ENCODE measurements around the gene MMP24. TPM values are rescaled to one million over a fixed set of nuclear protein-coding genes. Genes with fewer than 3 reads are reported as not detected.

The MMP24 gene
- total and polyA plus RNA-seq, 4 experiments from 2014 or later: 0.07 to 0.19 (median 0.09) TPM

DNA sequence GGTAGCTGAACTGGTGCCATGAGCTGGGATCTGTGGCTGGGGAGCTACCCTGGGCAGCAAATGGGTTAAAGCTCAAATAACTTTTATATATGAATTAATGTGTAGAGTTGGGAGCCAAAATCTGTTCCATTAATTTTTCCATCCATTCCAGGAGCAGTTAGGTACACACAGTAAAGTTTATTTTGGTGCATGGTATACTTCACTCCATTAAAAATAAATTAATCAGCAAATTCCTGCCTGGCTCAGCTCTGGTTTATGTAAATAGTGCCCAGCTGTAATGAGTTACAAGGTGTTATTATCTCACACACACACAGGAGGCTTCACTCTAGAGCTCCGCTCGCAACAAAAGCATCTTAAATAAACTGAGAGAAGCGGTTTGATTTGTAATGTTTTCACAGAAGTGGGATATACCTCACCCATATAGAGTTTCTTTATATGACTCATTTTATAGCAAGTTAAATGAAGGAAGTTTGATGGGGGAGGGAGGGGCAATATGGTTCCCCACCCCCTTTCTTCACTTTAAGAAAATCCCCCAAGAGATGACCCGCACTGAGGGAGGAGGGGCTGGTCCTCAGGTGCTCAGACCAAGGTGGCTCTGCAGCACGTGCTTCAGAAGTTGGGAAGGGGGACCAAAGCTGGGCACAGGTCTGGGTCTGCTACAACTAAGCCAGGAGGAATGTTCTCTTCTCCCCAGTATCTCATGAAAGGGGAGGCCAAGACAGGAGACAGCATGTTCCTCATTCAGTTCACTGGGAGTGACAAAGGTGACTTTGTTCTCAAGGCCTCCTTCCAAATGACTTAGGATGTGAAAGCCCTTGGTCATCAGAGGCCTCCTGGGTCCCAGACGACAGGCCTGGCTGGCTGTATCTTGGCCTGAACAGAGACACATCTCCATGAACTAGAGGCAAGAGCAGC, 76.2 kb downstream of the MMP24 start:
- H3K4me3 ChIP-seq (ENCODE audit: low read length in 2 of 2): no peak overlapping the region
- peaks cover 6% of the 10 kb centered on the region for H3K4me1 ChIP-seq (ENCODE audit: insufficient read depth, low read length)
- no peak for DNase-seq
- Mint-ChIP-seq H3K27me3 (no peaks in the 10 kb centered on the region), H3K27ac (peak overlapping the region in 2 of 7 donors; percentile 6 to 21), H3K4me1 (peaks cover 3 to 10% (median 5%) of the 10 kb centered on the region in 4 donors), H3K36me3 (peaks cover 0 to 8% of the 10 kb centered on the region in 2 donors), H3K4me3 (no peak overlapping the region), H3K9me3 (no peaks in the 10 kb centered on the region)
- H3K27ac ChIP-seq (ENCODE audit: low read depth, low read length): no peak overlapping the region
- peaks cover 5% of the 10 kb centered on the region for H3K36me3 ChIP-seq (ENCODE audit: insufficient read depth, low read length)
- ChIA-PET CTCF (ENCODE audit: partially characterized antibody) (interaction anchor here (0.8 to 5.8 kb wide), 19 partner anchors 8 to 158 kb away, joined by 3 to 68 read pairs (median 6); partner anchors contain the start of genes EIF6, FAM83C and GDF5), POLR2A (ENCODE audit: partially characterized antibody) (interaction anchor here (1.2 kb wide), 1 partner anchor 18 kb away, joined by 4 read pairs; the partner anchor contains the start of gene EIF6)
- H3K9me3 ChIP-seq (ENCODE audit: control insufficient read depth in 1 of 2, low read length in 2 of 2): no peaks in the 10 kb centered on the region
- intact Hi-C loops (cut with micrococcal nuclease): loop anchor here (1.0 kb wide), 2 partner anchors 137 to 157 kb away; no protein-coding TSS in a partner anchor
- no peaks in the 10 kb centered on the region for H3K27me3 ChIP-seq (ENCODE audit: insufficient read depth, low read length)

DNA sequence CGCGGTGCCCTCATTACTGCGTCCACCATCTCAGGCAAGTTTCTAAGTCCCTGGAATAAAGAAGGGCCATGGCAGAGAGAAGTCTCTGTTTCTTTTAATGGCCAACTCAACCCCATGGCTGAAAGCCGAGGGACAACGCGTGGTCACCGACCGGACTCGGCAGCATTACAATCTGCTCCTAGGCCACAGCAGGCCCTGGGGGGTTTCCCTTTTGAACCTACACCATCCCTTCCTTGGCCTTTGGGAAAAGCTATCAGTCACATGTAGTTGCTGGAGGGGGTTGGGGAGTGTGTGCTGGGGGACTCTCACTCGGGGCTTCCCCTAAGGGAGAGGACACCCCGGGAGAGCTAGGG, 76.9 kb downstream of the MMP24 start:
- Mint-ChIP-seq H3K4me1 (peaks cover 3 to 10% (median 5%) of the 10 kb centered on the region in 4 donors), H3K4me3 (no peak overlapping the region), H3K9me3 (no peaks in the 10 kb centered on the region), H3K36me3 (peaks cover 0 to 8% of the 10 kb centered on the region in 2 donors), H3K27ac (peak overlapping the region in 2 of 7 donors; percentile 18 to 21), H3K27me3 (no peaks in the 10 kb centered on the region)
- H3K4me1 ChIP-seq (ENCODE audit: insufficient read depth, low read length): peaks cover 6% of the 10 kb centered on the region
- H3K27ac ChIP-seq (ENCODE audit: low read depth, low read length): no peak overlapping the region
- DNase-seq: no peak
- peaks cover 5% of the 10 kb centered on the region for H3K36me3 ChIP-seq (ENCODE audit: insufficient read depth, low read length)
- ChIA-PET CTCF (ENCODE audit: partially characterized antibody) (interaction anchor here (0.8 to 5.8 kb wide), 19 partner anchors 11 to 158 kb away, joined by 3 to 68 read pairs (median 6); partner anchors contain the start of genes EIF6, FAM83C, GDF5 and MMP24OS), POLR2A (ENCODE audit: partially characterized antibody) (interaction anchor here (0.7 to 1.2 kb wide), 2 partner anchors 19 to 25 kb away, joined by 3 to 4 read pairs; partner anchors contain the start of genes EIF6 and MMP24OS)
- no peaks in the 10 kb centered on the region for H3K27me3 ChIP-seq (ENCODE audit: insufficient read depth, low read length)
- no peak overlapping the region for H3K4me3 ChIP-seq (ENCODE audit: low read length in 2 of 2)
- intact Hi-C loops (cut with micrococcal nuclease): loop anchor here (1.0 kb wide), 2 partner anchors 136 to 158 kb away; no protein-coding TSS in a partner anchor
- no peaks in the 10 kb centered on the region for H3K9me3 ChIP-seq (ENCODE audit: control insufficient read depth in 1 of 2, low read length in 2 of 2)

DNA sequence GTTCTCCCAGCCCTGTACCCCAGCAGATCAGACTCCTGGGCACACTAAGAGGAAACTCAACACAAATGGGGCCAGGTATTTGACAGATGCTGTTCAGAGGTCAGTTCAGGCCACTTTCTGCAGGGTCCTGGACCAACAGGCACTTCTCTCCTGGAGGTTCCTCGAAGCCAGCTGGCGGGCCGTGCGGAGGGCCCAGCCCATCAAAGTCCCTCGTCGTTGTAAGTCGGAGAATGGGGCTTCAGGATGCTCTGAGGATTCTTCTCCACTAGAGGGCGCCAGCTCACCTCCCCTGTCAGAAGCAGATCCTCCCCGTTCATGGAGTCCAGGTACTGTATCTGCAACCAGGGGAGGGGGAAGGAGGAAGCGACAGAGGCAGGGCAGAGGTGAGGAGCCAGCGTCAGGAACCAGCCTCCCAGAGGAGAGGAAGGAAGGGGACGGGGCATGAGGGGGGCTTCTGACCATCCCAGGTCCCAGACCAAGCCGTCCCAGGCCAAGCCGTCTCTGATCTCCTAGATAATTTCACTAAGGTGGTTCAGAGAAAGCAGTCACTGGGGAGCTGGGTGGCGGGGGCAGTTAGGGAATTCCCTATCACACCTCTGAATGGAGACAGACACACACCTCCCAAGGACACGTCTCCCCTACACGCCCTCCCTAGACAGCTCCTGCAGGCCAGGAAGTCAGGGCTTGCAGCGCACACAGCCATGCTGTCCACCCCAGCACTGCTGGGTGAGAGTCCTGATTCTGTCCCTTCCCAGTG, 77.4 kb downstream of the MMP24 start:
- Histone ChIP-seq H3K27me3 (ENCODE audit: insufficient read depth, low read length) (no peaks in the 10 kb centered on the region), H3K4me3 (ENCODE audit: low read length in 2 of 2) (no peak overlapping the region), H3K4me1 (ENCODE audit: insufficient read depth, low read length) (peaks cover 6% of the 10 kb centered on the region), H3K36me3 (ENCODE audit: insufficient read depth, low read length) (peaks cover 5% of the 10 kb centered on the region), H3K9me3 (ENCODE audit: control insufficient read depth in 1 of 2, low read length in 2 of 2) (no peaks in the 10 kb centered on the region), H3K27ac (ENCODE audit: low read depth, low read length) (no peak overlapping the region)
- Mint-ChIP-seq H3K27ac (peak overlapping the region in 5 of 7 donors; percentile 18 to 76 (median 61)), H3K36me3 (peaks cover 0 to 10% of the 10 kb centered on the region in 2 donors), H3K4me3 (no peak overlapping the region), H3K4me1 (peaks cover 3 to 10% (median 5%) of the 10 kb centered on the region in 4 donors), H3K9me3 (no peaks in the 10 kb centered on the region), H3K27me3 (no peaks in the 10 kb centered on the region)
- ChIA-PET POLR2A (ENCODE audit: partially characterized antibody) (interaction anchor here (0.7 to 1.2 kb wide), 2 partner anchors 19 to 26 kb away, joined by 3 to 4 read pairs; partner anchors contain the start of genes EIF6 and MMP24OS), CTCF (ENCODE audit: partially characterized antibody) (interaction anchor here (0.6 to 5.8 kb wide), 23 partner anchors 10 to 191 kb away, joined by 3 to 68 read pairs (median 4); partner anchors contain the start of genes EIF6, FAM83C, GDF5 and MMP24OS)
- intact Hi-C loops (cut with micrococcal nuclease): loop anchor here (1.0 to 2.0 kb wide), 4 partner anchors 19 to 159 kb away; partner anchors contain the start of gene EIF6
- DNase-seq: peak; percentile 80 to 84 (median 82)

DNA sequence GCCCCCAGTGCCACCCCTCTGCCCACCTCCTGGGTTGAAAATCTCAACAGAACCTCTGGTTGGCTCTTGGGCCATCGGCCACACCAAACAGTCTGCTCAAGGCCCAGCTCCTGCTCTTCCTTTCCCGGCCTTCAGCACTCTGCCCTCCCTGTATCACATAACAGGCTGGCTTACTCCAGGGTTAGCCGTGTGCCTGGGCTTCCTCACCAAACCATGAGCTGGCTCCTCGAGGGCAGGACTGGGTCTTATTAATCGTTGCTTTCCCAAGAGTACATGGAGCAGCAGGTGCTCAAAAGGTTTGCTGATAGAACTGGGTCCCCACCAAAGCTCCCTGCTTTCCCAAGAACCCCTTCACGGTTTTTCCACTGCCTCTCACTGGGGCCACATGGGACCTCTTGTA, 78.5 kb downstream of the MMP24 start:
- peaks cover 5% of the 10 kb centered on the region for H3K36me3 ChIP-seq (ENCODE audit: insufficient read depth, low read length)
- Mint-ChIP-seq H3K4me1 (peaks cover 3 to 10% (median 5%) of the 10 kb centered on the region in 4 donors), H3K9me3 (no peaks in the 10 kb centered on the region), H3K27me3 (no peaks in the 10 kb centered on the region), H3K4me3 (no peak overlapping the region), H3K36me3 (peaks cover 0 to 16% of the 10 kb centered on the region in 2 donors), H3K27ac (peak overlapping the region in 4 of 7 donors; percentile 42 to 73 (median 59))
- intact Hi-C loops (cut with micrococcal nuclease): loop anchor here (1.0 to 2.0 kb wide), 2 partner anchors 20 to 142 kb away; partner anchors contain the start of gene EIF6
- CTCF ChIA-PET (ENCODE audit: partially characterized antibody): interaction anchor here (0.8 to 5.8 kb wide), 12 partner anchors 12 to 215 kb away, joined by 3 to 68 read pairs (median 9); partner anchors contain the start of genes FAM83C and GDF5
- no peak overlapping the region for H3K27ac ChIP-seq (ENCODE audit: low read depth, low read length)
- POLR2A ChIA-PET (ENCODE audit: partially characterized antibody): no interaction called here
- DNase-seq: no peak
- no peak overlapping the region for H3K4me3 ChIP-seq (ENCODE audit: low read length in 2 of 2)
- no peaks in the 10 kb centered on the region for H3K27me3 ChIP-seq (ENCODE audit: insufficient read depth, low read length)
- no peaks in the 10 kb centered on the region for H3K9me3 ChIP-seq (ENCODE audit: control insufficient read depth in 1 of 2, low read length in 2 of 2)
- H3K4me1 ChIP-seq (ENCODE audit: insufficient read depth, low read length): peaks cover 6% of the 10 kb centered on the region

DNA sequence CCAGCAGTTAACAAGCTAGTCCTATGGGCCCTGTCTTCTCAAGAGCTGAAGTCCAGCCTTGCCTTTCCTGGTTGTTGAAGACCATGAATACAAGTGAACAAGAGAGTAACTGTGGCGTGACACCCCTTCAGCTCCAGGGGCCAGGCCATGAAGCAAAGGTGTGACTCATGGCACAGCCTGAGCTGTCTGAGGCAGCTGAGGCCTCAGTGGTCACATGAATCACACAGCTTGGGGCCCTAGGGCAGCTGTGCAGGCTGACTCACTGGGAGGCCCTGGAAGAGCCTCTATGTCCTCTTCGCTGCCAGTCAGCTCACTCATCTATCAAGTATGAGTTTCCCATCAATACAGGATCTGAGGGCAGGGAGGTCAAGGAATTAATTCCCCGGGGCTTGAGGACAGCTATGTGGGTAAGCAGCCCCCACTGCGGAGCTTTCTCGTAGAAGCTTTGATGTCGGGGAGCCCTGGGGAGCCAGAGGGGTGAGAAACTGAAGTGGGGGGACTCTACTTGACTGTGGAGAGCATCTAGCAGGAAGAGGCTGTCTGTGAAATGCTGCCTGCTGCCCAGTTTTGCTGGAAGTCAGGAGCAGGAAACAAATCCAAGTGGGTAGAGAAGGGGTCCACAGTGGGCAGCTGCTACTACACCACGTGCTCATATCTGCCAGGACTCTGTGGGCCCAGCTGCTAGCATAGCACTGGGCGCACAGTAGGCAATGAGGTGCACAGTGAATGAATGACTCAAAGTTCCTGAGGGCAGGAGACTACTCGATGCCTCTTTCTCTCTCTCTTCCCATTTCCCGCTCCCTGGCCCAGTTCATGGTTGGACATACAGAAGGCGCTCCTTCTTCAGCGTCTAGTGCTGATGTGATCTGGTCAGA, 79.4 kb downstream of the MMP24 start:
- no peak for DNase-seq
- Histone ChIP-seq H3K4me1 (ENCODE audit: insufficient read depth, low read length) (peaks cover 6% of the 10 kb centered on the region), H3K27ac (ENCODE audit: low read depth, low read length) (no peak overlapping the region), H3K9me3 (ENCODE audit: control insufficient read depth in 1 of 2, low read length in 2 of 2) (no peaks in the 10 kb centered on the region), H3K36me3 (ENCODE audit: insufficient read depth, low read length) (peaks cover 5% of the 10 kb centered on the region), H3K4me3 (ENCODE audit: low read length in 2 of 2) (no peak overlapping the region), H3K27me3 (ENCODE audit: insufficient read depth, low read length) (no peaks in the 10 kb centered on the region)
- peak overlapping the region in 1 of 8 donors; percentile 36 for H3K4me3 Mint-ChIP-seq
- H3K36me3 Mint-ChIP-seq: peaks cover 0 to 19% of the 10 kb centered on the region in 2 donors
- peaks cover 3 to 10% (median 5%) of the 10 kb centered on the region in 4 donors for H3K4me1 Mint-ChIP-seq
- ChIA-PET CTCF (ENCODE audit: partially characterized antibody) (interaction anchor here (0.6 to 5.8 kb wide), 11 partner anchors 11 to 585 kb away, joined by 3 to 68 read pairs (median 5); partner anchors contain the start of gene GDF5), POLR2A (ENCODE audit: partially characterized antibody) (no interaction called here)
- peak overlapping the region in 4 of 7 donors; percentile 15 to 47 (median 20) for H3K27ac Mint-ChIP-seq
- intact Hi-C loops (cut with micrococcal nuclease): loop anchor here (2.0 kb wide), 1 partner anchor 21 kb away; the partner anchor contains the start of gene EIF6
- no peaks in the 10 kb centered on the region for H3K27me3 Mint-ChIP-seq
- H3K9me3 Mint-ChIP-seq: no peaks in the 10 kb centered on the region

Measured in CD4-positive, alpha-beta memory T cell (primary cell).